GM18519 (cell line): ENCODE data around the gene NUDT17.

Source experiments
- ATAC-seq: cut with Tn5 transposase; IDR thresholded peaks from one replicate; pipeline ENCODE4 v1.9.1; 2021; ENCODE audit warnings: mild to moderate bottlenecking, moderate library complexity; ENCODE audit not compliant: unreplicated experiment, low FRiP score

The NUDT17 gene

GRCh38 chr1:145886816-145887215, 41.4 kb downstream of the NUDT17 start:
- ATAC-seq, result no peak

GRCh38 chr1:145887631-145888030, 42.2 kb downstream of the NUDT17 start:
- no peak for ATAC-seq

DNA sequence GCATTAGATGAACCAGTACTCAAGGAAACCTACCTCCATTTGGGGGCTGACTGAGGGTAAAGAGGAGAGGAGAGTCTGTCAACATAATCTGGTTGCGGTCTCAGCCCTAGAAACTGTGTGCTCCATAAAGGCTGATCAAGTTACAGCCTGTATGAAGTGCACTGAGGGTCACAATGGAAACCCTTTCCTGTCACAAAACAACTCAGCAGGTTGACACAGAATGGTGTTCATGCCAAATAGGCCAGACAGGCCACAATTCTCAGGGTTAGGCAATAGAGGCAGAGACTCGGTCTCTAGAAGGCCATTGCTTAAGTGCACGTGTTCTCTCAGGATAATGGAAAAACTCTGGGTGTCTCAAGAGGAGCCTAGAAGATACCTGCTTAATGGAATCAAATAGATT, 44.3 kb downstream of the NUDT17 start:
- ATAC-seq, result no peak

GRCh38 chr1:145891143-145891542, 45.7 kb downstream of the NUDT17 start:
- ATAC-seq, result no peak

DNA sequence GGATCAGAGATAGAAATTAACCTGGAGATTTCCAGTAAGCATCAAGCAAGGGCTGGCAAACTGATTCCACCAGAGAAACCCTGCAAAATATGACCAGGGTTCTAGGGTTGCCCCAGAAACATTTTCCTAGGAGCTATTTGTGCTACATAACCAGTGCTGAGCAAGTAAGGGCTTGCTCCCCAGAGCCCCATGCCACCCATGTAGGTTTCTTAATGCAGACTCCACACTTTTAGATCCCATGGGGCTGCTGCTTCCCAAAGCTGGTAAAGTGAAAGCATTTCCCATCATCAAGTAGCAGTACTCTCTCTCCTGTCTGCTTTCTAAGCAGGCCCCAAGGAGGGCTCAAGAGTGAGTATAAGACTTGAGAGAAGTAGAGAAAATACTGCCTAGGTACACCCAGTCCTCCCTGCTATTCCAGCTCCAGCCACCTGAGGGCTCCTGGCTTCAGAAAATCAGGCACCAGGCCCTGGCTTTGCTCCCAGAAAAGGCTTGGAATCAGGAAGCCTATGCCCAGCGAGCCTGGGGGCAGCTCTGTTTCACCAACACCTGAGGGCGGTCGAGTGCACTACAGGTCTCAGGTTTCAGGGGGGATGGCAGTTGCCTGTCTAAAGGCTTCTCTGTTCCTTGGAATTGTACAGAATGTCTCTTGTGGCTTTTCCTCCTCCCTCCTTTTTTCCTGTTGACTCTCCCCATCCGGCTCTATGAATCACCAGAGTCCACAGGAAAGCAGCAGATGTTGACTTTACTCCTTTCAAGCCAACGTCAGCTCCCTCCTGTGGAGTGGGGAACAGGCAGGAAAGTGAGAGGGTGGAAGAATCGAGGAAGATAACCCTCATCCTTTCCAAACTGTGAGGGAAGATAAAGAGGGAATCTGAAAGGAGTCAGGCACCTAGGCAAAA, 46.4 kb downstream of the NUDT17 start:
- ATAC-seq, result no peak

GRCh38 chr1:145892486-145893087, 47.2 kb downstream of the NUDT17 start:
- no peak for ATAC-seq

GRCh38 chr1:145893306-145894055, 48.1 kb downstream of the NUDT17 start:
- ATAC-seq, result no peak

DNA sequence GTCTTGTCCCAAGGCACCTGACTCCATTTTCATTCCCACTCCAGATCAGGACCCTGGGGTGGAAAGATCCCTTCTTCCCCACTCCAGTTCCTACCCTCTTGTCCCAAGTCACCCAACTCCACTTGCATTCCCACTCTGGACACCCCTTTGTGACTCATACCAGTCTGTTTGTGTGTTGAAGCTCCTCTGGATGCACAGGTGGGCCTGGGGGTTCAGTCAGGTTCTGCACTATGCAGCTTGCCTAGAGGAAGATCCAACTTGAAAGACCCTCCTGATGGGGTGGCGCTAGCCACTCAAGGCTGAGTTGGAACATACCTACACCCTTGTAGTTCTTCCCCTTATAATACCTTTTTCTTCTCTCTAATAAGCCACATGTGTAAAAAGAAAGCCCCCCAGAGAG, 50.0 kb downstream of the NUDT17 start:
- no peak for ATAC-seq

- ATAC-seq, result no peak
Observed at GRCh38 chr1:145897969-145898368, 52.5 kb downstream of the NUDT17 start.
